SK-N-SH (cell line): ENCODE measurements around the gene TIMM22. TPM values are rescaled to one million over a fixed set of nuclear protein-coding genes. Genes with fewer than 3 reads are reported as not detected.

Source experiments
- CTCF ChIA-PET: fragments of 300-600, 350-600 bp; formaldehyde crosslinking; extraction: SDS; loops from one replicate; lab custom pipeline; 2021; lab: Yijun Ruan, JAX
- POLR2A ChIA-PET: fragments of 350-600 bp; sonication (Branson Sonifier 250); formaldehyde crosslinking; extraction: SDS; loops from one replicate; lab custom pipeline; 2020; ENCODE audit warnings: antibody characterized with exemption, inconsistent platforms; lab: Yijun Ruan, JAX
- DNase-seq: peaks from one replicate; pipeline ENCODE4 v3.0.0; 2012
- H2AFZ ChIP-seq: fragments of 200-600 bp; sonication (generic); 2 replicates; pipeline ENCODE4 v1.8.1; 2016; ENCODE audit warnings: antibody characterized with exemption, mild to moderate bottlenecking, low read depth
- H3F3A ChIP-seq: fragments of 200-600 bp; sonication (generic); replicated peaks from 2 replicates; pipeline ENCODE3; 2016; ENCODE audit warnings: antibody characterized with exemption, mild to moderate bottlenecking; ENCODE audit not compliant: insufficient read depth
- H3K27ac ChIP-seq, 2 experiments: fragments of 200-500 bp in 1 of 2; fragments of 200-600 bp in 1 of 2; sonication (Bioruptor generic) in 1 of 2; sonication (generic), shearing (Covaris generic) in 1 of 2; 2 replicates each; pipeline versions ENCODE4 v1.5.1 to v1.6.1; 2014 to 2016; ENCODE audit warnings: low read depth in 2 of 2, inconsistent platforms in 1 of 2, low read length in 1 of 2, mild to moderate bottlenecking in 1 of 2, mixed read lengths in 1 of 2
- H3K27me3 ChIP-seq: fragments of 200-600 bp; sonication (generic), shearing (Covaris generic); 2 replicates; pipeline ENCODE4 v1.6.1; 2016; ENCODE audit warnings: mixed run types; ENCODE audit not compliant: insufficient read depth
- H3K36me3 ChIP-seq, 2 experiments: fragments of 200-500 bp in 1 of 2; fragments of 200-600 bp in 1 of 2; sonication (Bioruptor generic) in 1 of 2; sonication (generic) in 1 of 2; replicated peaks in 1 of 2; 2 replicates each; pipeline versions ENCODE3 to v1.5.1; 2014 to 2016; ENCODE audit warnings: low read length in 1 of 2, mild to moderate bottlenecking in 1 of 2; ENCODE audit not compliant: insufficient read depth in 2 of 2, control insufficient read depth in 1 of 2
- H3K4me1 ChIP-seq, 2 experiments: fragments of 200-500 bp in 1 of 2; fragments of 200-600 bp in 1 of 2; sonication (Bioruptor generic) in 1 of 2; sonication (generic), shearing (Covaris generic) in 1 of 2; 2 replicates each; pipeline versions ENCODE4 v1.5.1 to v1.6.1; 2014 to 2016; ENCODE audit warnings: low read depth in 1 of 2, low read length in 1 of 2, mixed run types in 1 of 2; ENCODE audit not compliant: insufficient read depth in 2 of 2, control insufficient read depth in 1 of 2
- H3K4me2 ChIP-seq: fragments of 200-600 bp; sonication (generic), shearing (Covaris generic); 2 replicates; pipeline ENCODE4 v1.6.1; 2017; ENCODE audit warnings: mixed run types
- H3K4me3 ChIP-seq, 2 experiments: fragments of 200-500 bp in 1 of 2; fragments of 200-600 bp in 1 of 2; sonication (Bioruptor generic) in 1 of 2; sonication (generic), shearing (Covaris generic) in 1 of 2; 2 replicates each; pipeline versions ENCODE4 v1.5.1 to v1.8.1; 2014 to 2016; ENCODE audit warnings: low read depth in 2 of 2, inconsistent platforms in 1 of 2, low read length in 1 of 2, mild to moderate bottlenecking in 1 of 2, mixed read lengths in 1 of 2, moderate library complexity in 1 of 2
- H3K79me2 ChIP-seq: fragments of 200-600 bp; sonication (generic); 2 replicates; pipeline ENCODE4 v1.8.1; 2017; ENCODE audit warnings: mild to moderate bottlenecking; ENCODE audit not compliant: insufficient read depth
- H3K9ac ChIP-seq: fragments of 200-600 bp; sonication (generic); 2 replicates; pipeline ENCODE4 v1.6.1; 2017; ENCODE audit warnings: mixed run types
- H3K9me2 ChIP-seq: fragments of 200-600 bp; sonication (generic); 2 replicates; pipeline ENCODE4 v1.6.1; 2017; ENCODE audit warnings: mixed run types
- H3K9me3 ChIP-seq: fragments of 200-600 bp; sonication (generic); 2 replicates; pipeline ENCODE4 v1.6.1; 2017; ENCODE audit warnings: mixed run types, mild to moderate bottlenecking, moderate library complexity
- H4K20me1 ChIP-seq: fragments of 200-600 bp; sonication (generic); 2 replicates; pipeline ENCODE4 v1.6.1; 2017; ENCODE audit warnings: mild to moderate bottlenecking, mixed run types; ENCODE audit not compliant: insufficient read depth
- CHD2 ChIP-seq: fragments of 150-350 bp; IDR thresholded peaks from 2 replicates; pipeline ENCODE4 v1.6.1; 2018; ENCODE audit warnings: low read length; ENCODE audit not compliant: partially characterized antibody
- CTCF ChIP-seq: fragments of 200-600 bp; sonication (generic); IDR thresholded peaks from 2 replicates; pipeline ENCODE4 v1.6.1; 2017; ENCODE audit warnings: antibody characterized with exemption, mild to moderate bottlenecking, moderate library complexity
- ELF1 ChIP-seq: IDR thresholded peaks from 2 replicates; pipeline ENCODE4 v1.4.0; 2012
- EP300 ChIP-seq, 2 experiments: IDR thresholded peaks; 2 replicates each; pipeline versions ENCODE4 v1.4.0 to v1.6.1; 2012; ENCODE audit warnings: borderline replicate concordance in 1 of 2, low read depth in 1 of 2, low read length in 1 of 2
- EZH2phosphoT487 ChIP-seq: fragments of 200-600 bp; sonication (generic); IDR thresholded peaks from 2 replicates; pipeline ENCODE4 v1.6.1; 2017; ENCODE audit warnings: low read depth, mixed run types, mild to moderate bottlenecking, antibody characterized with exemption, moderate library complexity, borderline replicate concordance
- FOXM1 ChIP-seq: IDR thresholded peaks from 2 replicates; pipeline ENCODE4 v1.4.0; 2012; ENCODE audit warnings: low read depth, mild to moderate bottlenecking
- GATA2 ChIP-seq: sonication (generic); formaldehyde crosslinking; IDR thresholded peaks from 2 replicates; pipeline ENCODE4 v1.5.0; 2020; ENCODE audit warnings: mild to moderate bottlenecking, missing genetic modification reagents
- JUND ChIP-seq: IDR thresholded peaks from 2 replicates; pipeline ENCODE4 v1.4.0; 2012
- MEF2A ChIP-seq: IDR thresholded peaks from 2 replicates; pipeline ENCODE4 v1.4.0; 2012; ENCODE audit warnings: low read depth, borderline replicate concordance
- NRF1 ChIP-seq: IDR thresholded peaks from 2 replicates; pipeline ENCODE4 v1.6.1; 2012; ENCODE audit warnings: low read depth, mild to moderate bottlenecking, low read length
- PBX3 ChIP-seq: IDR thresholded peaks from 2 replicates; pipeline ENCODE4; 2012
- POLR2AphosphoS5 ChIP-seq: IDR thresholded peaks from 2 replicates; pipeline ENCODE4 v1.6.1; 2012; ENCODE audit warnings: low read depth, low read length
- RAD21 ChIP-seq: IDR thresholded peaks from 2 replicates; pipeline ENCODE4 v1.6.1; 2012; ENCODE audit warnings: mild to moderate bottlenecking, low read length
- RCOR1 ChIP-seq: fragments of 150-350 bp; IDR thresholded peaks from 2 replicates; pipeline ENCODE4 v1.6.1; 2017; ENCODE audit warnings: antibody characterized with exemption, low read length
- REST ChIP-seq: IDR thresholded peaks from 2 replicates; pipeline ENCODE4 v1.6.1; 2012; ENCODE audit warnings: mild to moderate bottlenecking, low read depth, low read length, moderate library complexity
- TAF1 ChIP-seq: IDR thresholded peaks from 2 replicates; pipeline ENCODE4 v1.6.1; 2012; ENCODE audit warnings: low read depth, mild to moderate bottlenecking, low read length, moderate library complexity, borderline replicate concordance
- TCF12 ChIP-seq: IDR thresholded peaks from 2 replicates; pipeline ENCODE4 v1.4.0; 2012
- USF1 ChIP-seq: IDR thresholded peaks from 2 replicates; pipeline ENCODE4 v1.4.0; 2012; ENCODE audit warnings: low read depth, borderline replicate concordance
- USF2 ChIP-seq: fragments of 150-350 bp; IDR thresholded peaks from 2 replicates; pipeline ENCODE4 v1.6.1; 2017; ENCODE audit warnings: antibody characterized with exemption, low read length, low read depth, borderline replicate concordance
- ZBTB33 ChIP-seq: IDR thresholded peaks from 2 replicates; pipeline ENCODE4 v1.4.0; 2012; ENCODE audit warnings: low read depth, borderline replicate concordance
- WGBS: methylation state at CpG from one replicate; pipeline ENCODE4 v1.1.6; 2017; ENCODE audit warnings: low lambda C conversion rate; 5-methylcytosine and 5-hydroxymethylcytosine counted together
- polyA plus RNA-seq, 3 experiments: library from polyadenylated mRNA; depleted of rRNA; stranded (reverse); fragments of >200 nt; gene quantifications; 2 replicates each; pipeline ENCODE4 v1.2.3, GENCODE V29; 2012

TIMM22 gene
- polyA plus RNA-seq, 1 of the 3 experiments (the other 2 are of a cell fraction): 9.9 TPM

- POLR2A ChIA-PET: no interaction called here
- 96% methylated on average over 5 of the region's 11 CpGs for WGBS
- no peak for DNase-seq
- Histone ChIP-seq H3K27ac (no peak overlapping the region), H3K9me3 (no peaks in the 10 kb centered on the region), H3K4me1 (peaks cover 0 to 27% of the 10 kb centered on the region in 2 experiments; a peak in 1 of 4 replicates), H3K4me3 (no peak overlapping the region), H3F3A (peaks cover 6% of the 10 kb centered on the region), H3K79me2 (no peaks in the 10 kb centered on the region; the same call in 1 of the 2 replicates), H3K4me2 (no peak overlapping the region), H4K20me1 (peaks cover 58% of the 10 kb centered on the region), H2AFZ (no peak overlapping the region), H3K9ac (no peak overlapping the region), H3K36me3 (peaks cover 0 to 5% of the 10 kb centered on the region in 2 experiments), H3K9me2 (no peaks in the 10 kb centered on the region), H3K27me3 (no peaks in the 10 kb centered on the region)
- TF ChIP-seq GATA2: no peak
- no peak for TF ChIP-seq ELF1
- TF ChIP-seq REST: no peak
- TF ChIP-seq TCF12: no peak
- no peak for TF ChIP-seq TAF1
- TF ChIP-seq NRF1: no peak
- TF ChIP-seq JUND: no peak
- TF ChIP-seq USF2: no peak
- TF ChIP-seq CHD2: no peak
- no peak for TF ChIP-seq FOXM1
- TF ChIP-seq ZBTB33: no peak
- TF ChIP-seq RAD21: no peak
- TF ChIP-seq MEF2A: no peak
- no peak for TF ChIP-seq RCOR1
- no peak for TF ChIP-seq EZH2phosphoT487
- no peak for TF ChIP-seq CTCF
- TF ChIP-seq EP300 (IDR thresholded peaks at IDR 0.05; ENCODE audit: borderline replicate concordance in 1 of 2, low read depth in 1 of 2, low read length in 1 of 2): no peak
- no peak for TF ChIP-seq USF1
- no peak for TF ChIP-seq POLR2AphosphoS5
- no peak for TF ChIP-seq PBX3
- CTCF ChIA-PET: interaction anchor here (0.8 to 0.9 kb wide), 2 partner anchors 23 to 53 kb away, joined by 3 to 5 read pairs; no protein-coding TSS in a partner anchor
Observed at GRCh38 chr17:1033503-1033902, 36.6 kb downstream of the TIMM22 start.
